Fibroblast of lung (primary cell): ENCODE data around the gene CCDC50.

ENCODE experiments used
- EZH2 ChIP-seq: IDR thresholded peaks from 2 replicates; pipeline ENCODE4 v1.5.1; 2012; ENCODE audit warnings: low read length, control low read depth, mild to moderate bottlenecking; ENCODE audit errors: missing control alignments
- TF ChIP-seq, protein P1 (sequence below), 2 donors: IDR thresholded peaks in 1 of 2; conservative IDR thresholded peaks in 1 of 2; 1 replicate in 1 of 2; 2 replicates in 1 of 2; pipeline ENCODE4 v1.5.1; 2011 to 2012; ENCODE audit warnings: low read length in 2 of 2, control low read depth in 1 of 2, inconsistent platforms in 1 of 2, low read depth in 1 of 2, mild to moderate bottlenecking in 1 of 2

DNA sequence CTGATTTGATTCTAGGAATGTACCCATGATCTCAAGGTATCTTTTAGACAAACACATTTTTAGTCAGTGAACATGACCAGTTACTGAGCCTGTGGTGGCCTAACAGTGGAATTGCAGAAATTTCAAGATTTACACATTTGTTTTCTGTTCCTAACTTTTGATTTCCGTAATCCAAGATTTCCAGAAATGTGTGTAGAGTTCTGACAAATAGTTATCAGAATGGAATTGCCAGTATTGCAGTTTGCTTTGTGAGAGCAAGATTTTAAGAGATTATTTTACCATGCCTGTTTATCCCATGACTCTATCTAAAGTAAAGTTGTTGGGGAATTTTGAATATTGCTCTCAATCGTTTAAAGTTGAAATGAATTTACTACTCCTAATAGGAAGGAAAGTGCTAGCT, 12.8 kb downstream of the CCDC50 start:
- no peak for TF ChIP-seq EZH2
- TF ChIP-seq, protein P1, sequence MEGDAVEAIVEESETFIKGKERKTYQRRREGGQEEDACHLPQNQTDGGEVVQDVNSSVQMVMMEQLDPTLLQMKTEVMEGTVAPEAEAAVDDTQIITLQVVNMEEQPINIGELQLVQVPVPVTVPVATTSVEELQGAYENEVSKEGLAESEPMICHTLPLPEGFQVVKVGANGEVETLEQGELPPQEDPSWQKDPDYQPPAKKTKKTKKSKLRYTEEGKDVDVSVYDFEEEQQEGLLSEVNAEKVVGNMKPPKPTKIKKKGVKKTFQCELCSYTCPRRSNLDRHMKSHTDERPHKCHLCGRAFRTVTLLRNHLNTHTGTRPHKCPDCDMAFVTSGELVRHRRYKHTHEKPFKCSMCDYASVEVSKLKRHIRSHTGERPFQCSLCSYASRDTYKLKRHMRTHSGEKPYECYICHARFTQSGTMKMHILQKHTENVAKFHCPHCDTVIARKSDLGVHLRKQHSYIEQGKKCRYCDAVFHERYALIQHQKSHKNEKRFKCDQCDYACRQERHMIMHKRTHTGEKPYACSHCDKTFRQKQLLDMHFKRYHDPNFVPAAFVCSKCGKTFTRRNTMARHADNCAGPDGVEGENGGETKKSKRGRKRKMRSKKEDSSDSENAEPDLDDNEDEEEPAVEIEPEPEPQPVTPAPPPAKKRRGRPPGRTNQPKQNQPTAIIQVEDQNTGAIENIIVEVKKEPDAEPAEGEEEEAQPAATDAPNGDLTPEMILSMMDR (conservative IDR thresholded peaks at IDR 0.05 in 1 of 2, IDR thresholded peaks at IDR 0.05 in 1 of 2; ENCODE audit: low read depth in 1 of 2, low read length in 2 of 2): no peak
